ENCODE results near the gene ELMOD1.

- TF ChIP-seq POLR2A (IDR thresholded peaks at IDR 0.05; ENCODE audit: low read depth, low read length) (no peak), POLR2AphosphoS5 (IDR thresholded peaks at IDR 0.05; ENCODE audit: low read depth, low read length) (no peak), TAF1 (IDR thresholded peaks at IDR 0.05; ENCODE audit: borderline replicate concordance, low read depth, low read length) (no peak)
These were observed 91.2 kb downstream of the ELMOD1 start for GRCh38 chr11:107682171-107682570.
